WTC11 (cell line): ENCODE data around the gene TMEM271. TPM values are rescaled to one million over a fixed set of nuclear protein-coding genes. Genes with fewer than 3 reads are reported as not detected.
A peak's percentile ranks its signal among the peaks of the same experiment; 100 is the strongest.

Experiments used
- ATAC-seq: fragments of 200-7000 bp; cut with Tn5 transposase; 2 replicates; pipeline ENCODE4 v1.10.0; 2021; ENCODE audit warnings: mild to moderate bottlenecking, moderate library complexity
- CTCF ChIA-PET: fragments of 300-600 bp; sonication (Branson Sonifier 250); formaldehyde crosslinking; loops from one replicate; lab custom pipeline; 2021; ENCODE audit warnings: antibody characterized with exemption; lab: Charles Lee
- POLR2A ChIA-PET: fragments of 350-600 bp; sonication (Branson Sonifier 250); formaldehyde crosslinking; loops from one replicate; lab custom pipeline; 2021; ENCODE audit warnings: antibody characterized with exemption; lab: Charles Lee
- DNase-seq: peaks from one replicate; pipeline ENCODE4 v3.0.0; 2021; ENCODE audit warnings: low spot score
- H3K27ac Mint-ChIP-seq: 2 replicates; pipeline ENCODE4 v1.8.0; 2021; ENCODE audit warnings: mixed read lengths
- H3K27me3 Mint-ChIP-seq: 2 replicates; pipeline ENCODE4 v1.8.0; 2021; ENCODE audit warnings: low read depth, mild to moderate bottlenecking, moderate library complexity, mixed read lengths
- H3K36me3 Mint-ChIP-seq: 2 replicates; pipeline ENCODE4 v1.8.0; 2021; ENCODE audit warnings: mixed read lengths
- H3K4me1 Mint-ChIP-seq: 2 replicates; pipeline ENCODE4 v1.8.0; 2022; ENCODE audit warnings: mixed read lengths
- H3K4me3 Mint-ChIP-seq: 2 replicates; pipeline ENCODE4 v1.8.0; 2021; ENCODE audit warnings: mild to moderate bottlenecking, moderate library complexity, mixed read lengths
- H3K9me3 Mint-ChIP-seq: 2 replicates; pipeline ENCODE4 v1.8.0; 2021; ENCODE audit warnings: mixed read lengths
- ATF3 ChIP-seq: sonication (generic); formaldehyde crosslinking; conservative IDR thresholded peaks from 2 replicates; pipeline ENCODE4 v1.8.1; 2022; ENCODE audit warnings: mild to moderate bottlenecking, missing genetic modification reagents
- CTCF ChIP-seq: fragments of 200-600 bp; IDR thresholded peaks from 2 replicates; pipeline ENCODE4 v1.8.0; 2022; ENCODE audit warnings: antibody characterized with exemption
- EMX1 ChIP-seq: fragments of 250-450 bp; sonication (Bioruptor Pico); IDR thresholded peaks from 2 replicates; pipeline ENCODE4 v1.8.0; 2021; ENCODE audit warnings: mild to moderate bottlenecking
- JUN ChIP-seq: sonication (generic); formaldehyde crosslinking; IDR thresholded peaks from 2 replicates; pipeline ENCODE4 v1.8.0; 2023; ENCODE audit warnings: mild to moderate bottlenecking, missing genetic modification reagents
- NFATC4 ChIP-seq: fragments of 250-450 bp; sonication (Bioruptor Pico); IDR thresholded peaks from 2 replicates; pipeline ENCODE4 v1.9.0; 2021; ENCODE audit warnings: mild to moderate bottlenecking
- NFE2L1 ChIP-seq: sonication (generic); formaldehyde crosslinking; IDR thresholded peaks from 2 replicates; pipeline ENCODE4 v1.8.1; 2023; ENCODE audit warnings: missing genetic modification reagents
- NR3C1 ChIP-seq: sonication (generic); formaldehyde crosslinking; conservative IDR thresholded peaks from 2 replicates; pipeline ENCODE4 v1.8.1; 2023; ENCODE audit warnings: low read depth, mild to moderate bottlenecking, missing genetic modification reagents
- PREB ChIP-seq: sonication (generic); formaldehyde crosslinking; IDR thresholded peaks from 2 replicates; pipeline ENCODE4 v1.8.1; 2022; ENCODE audit warnings: mild to moderate bottlenecking, missing genetic modification reagents, moderate library complexity, borderline replicate concordance
- PRRX2 ChIP-seq: fragments of 250-450 bp; sonication (Bioruptor Pico); IDR thresholded peaks from 2 replicates; pipeline ENCODE4 v1.8.0; 2021; ENCODE audit warnings: mild to moderate bottlenecking
- SMAD4 ChIP-seq: sonication (generic); formaldehyde crosslinking; IDR thresholded peaks from 2 replicates; pipeline ENCODE4 v1.8.0; 2022; ENCODE audit warnings: mild to moderate bottlenecking, missing genetic modification reagents
- SP1 ChIP-seq: sonication (generic); formaldehyde crosslinking; conservative IDR thresholded peaks from 2 replicates; pipeline ENCODE4 v1.8.1; 2022; ENCODE audit warnings: missing genetic modification reagents
- TEAD4 ChIP-seq: sonication (generic); formaldehyde crosslinking; IDR thresholded peaks from 2 replicates; pipeline ENCODE4 v1.8.0; 2022; ENCODE audit warnings: mild to moderate bottlenecking, missing genetic modification reagents
- ZBTB21 ChIP-seq: sonication (generic); formaldehyde crosslinking; IDR thresholded peaks from 2 replicates; pipeline ENCODE4 v1.8.1; 2023; ENCODE audit warnings: mild to moderate bottlenecking, missing genetic modification reagents, borderline replicate concordance
- ZNF138 ChIP-seq: sonication (generic); formaldehyde crosslinking; conservative IDR thresholded peaks from 2 replicates; pipeline ENCODE4 v1.8.1; 2022; ENCODE audit warnings: mild to moderate bottlenecking, moderate library complexity, missing genetic modification reagents
- ZNF423 ChIP-seq: fragments of 250-450 bp; sonication (Bioruptor Pico); IDR thresholded peaks from 2 replicates; pipeline ENCODE4 v2.1.2; 2022; ENCODE audit warnings: mild to moderate bottlenecking, moderate library complexity
- ZNF671 ChIP-seq: fragments of 250-450 bp; sonication (Bioruptor Pico); IDR thresholded peaks from 2 replicates; pipeline ENCODE4 v1.8.0; 2021; ENCODE audit warnings: mild to moderate bottlenecking
- total RNA-seq: library from RNA; stranded (reverse); gene quantifications from 3 replicates; pipeline ENCODE4 v1.2.3, GENCODE V29; 2021

TMEM271 gene
- total RNA-seq, 1 experiment from 2014 or later = 0.31 TPM

- peaks cover 15% of the 10 kb centered on the region for H3K9me3 Mint-ChIP-seq
- no peak overlapping the region for H3K27ac Mint-ChIP-seq
- ATAC-seq (no peak), DNase-seq (no peak)
- H3K27me3 Mint-ChIP-seq = peaks cover 73% of the 10 kb centered on the region
- peaks cover 7% of the 10 kb centered on the region for H3K36me3 Mint-ChIP-seq
- POLR2A ChIA-PET = no interaction called here
- H3K4me1 Mint-ChIP-seq = peaks cover 22% of the 10 kb centered on the region
- CTCF ChIA-PET = no interaction called here
- no peak overlapping the region for H3K4me3 Mint-ChIP-seq
- TF ChIP-seq ATF3 (CRISPR knock-in tag) = no peak
- TF ChIP-seq PREB (CRISPR knock-in tag) = no peak
- TF ChIP-seq NFE2L1 (CRISPR knock-in tag) = no peak
- TF ChIP-seq NR3C1 (CRISPR knock-in tag) = no peak
- TF ChIP-seq ZNF423 (CRISPR knock-in tag) = no peak
- no peak for TF ChIP-seq PRRX2
- no peak for TF ChIP-seq SP1
- TF ChIP-seq TEAD4 (CRISPR knock-in tag) = no peak
- TF ChIP-seq EMX1 (CRISPR knock-in tag) = no peak
- TF ChIP-seq ZNF671 (CRISPR knock-in tag) = no peak
- no peak for TF ChIP-seq NFATC4 (CRISPR knock-in tag)
These were observed 5.1 kb upstream of the TMEM271 start for GRCh38 chr4:581181-581580.

- POLR2A ChIA-PET = no interaction called here
- no peak overlapping the region for H3K4me3 Mint-ChIP-seq
- no peak for TF ChIP-seq ZBTB21
- no peak for TF ChIP-seq SMAD4 (CRISPR knock-in tag)
- TF ChIP-seq, all 79 proteins: peak for 0
- Mint-ChIP-seq H3K27me3 (peaks cover 76% of the 10 kb centered on the region), H3K4me1 (peaks cover 22% of the 10 kb centered on the region), H3K9me3 (peaks cover 15% of the 10 kb centered on the region), H3K27ac (no peak overlapping the region), H3K36me3 (peaks cover 7% of the 10 kb centered on the region)
- no peak for DNase-seq
- CTCF ChIA-PET = interaction anchor here (1.4 to 1.5 kb wide), 2 partner anchors 23 to 104 kb away, joined by 4 to 6 read pairs; no protein-coding TSS in a partner anchor
- no peak for ATAC-seq
These were observed 3.6 kb upstream of the TMEM271 start for GRCh38 chr4:579543-580175.

- peaks cover 25% of the 10 kb centered on the region for H3K4me1 Mint-ChIP-seq
- no peak for DNase-seq
- H3K36me3 Mint-ChIP-seq = no peaks in the 10 kb centered on the region
- peaks cover 78% of the 10 kb centered on the region for H3K27me3 Mint-ChIP-seq
- ChIA-PET POLR2A (no interaction called here), CTCF (interaction anchor here (1.4 to 1.5 kb wide), 2 partner anchors 24 to 105 kb away, joined by 4 to 6 read pairs; no protein-coding TSS in a partner anchor)
- TF ChIP-seq ZNF138 (CRISPR knock-in tag) = peak; percentile 21; the same call in 1 of the 2 replicates
- no peak for TF ChIP-seq ZNF671 (CRISPR knock-in tag)
- TF ChIP-seq JUN (CRISPR knock-in tag) = no peak
- no peak for TF ChIP-seq CTCF
- H3K4me3 Mint-ChIP-seq = peak overlapping the region; percentile 88
- H3K9me3 Mint-ChIP-seq = peaks cover 7% of the 10 kb centered on the region
- no peak for ATAC-seq
- no peak overlapping the region for H3K27ac Mint-ChIP-seq
These were observed 2.7 kb upstream of the TMEM271 start for GRCh38 chr4:578451-579443.
